ENCODE data around the gene PSD2.

GRCh38 chr5:139756971-139757370, 38.6 kb upstream of the PSD2 start:
- no peak for TF ChIP-seq BCL3 (IDR thresholded peaks at IDR 0.05; ENCODE audit: borderline replicate concordance, insufficient read depth, low read depth, low read length, poor library complexity, severe bottlenecking)
- TF ChIP-seq EP300 (IDR thresholded peaks at IDR 0.05; ENCODE audit: borderline replicate concordance in 1 of 2, control insufficient read depth in 1 of 2, low read depth in 2 of 2, low read length in 2 of 2): no peak
- no peak for TF ChIP-seq POLR2A (IDR thresholded peaks at IDR 0.05; ENCODE audit: low read depth, low read length)
- TF ChIP-seq SMAD1 (IDR thresholded peaks at IDR 0.05; ENCODE audit: low read depth, partially characterized antibody): no peak
- TF ChIP-seq CTCF (IDR thresholded peaks at IDR 0.05 in 2 of 3, conservative IDR thresholded peaks at IDR 0.05 in 1 of 3; ENCODE audit: control insufficient read depth in 2 of 3, extremely low read depth in 1 of 3, insufficient read depth in 1 of 3, low read depth in 3 of 3, low read length in 3 of 3): no peak
- no peak for TF ChIP-seq CEBPB (IDR thresholded peaks at IDR 0.05; ENCODE audit: borderline replicate concordance in 1 of 2, low read depth in 2 of 2, low read length in 2 of 2)
- no peak for TF ChIP-seq ZBTB33 (IDR thresholded peaks at IDR 0.05)
- no peak for TF ChIP-seq ZNF24 (IDR thresholded peaks at IDR 0.05)
- TF ChIP-seq KDM1A (IDR thresholded peaks at IDR 0.05; ENCODE audit: borderline replicate concordance): no peak
- no peak for TF ChIP-seq SPI1 (IDR thresholded peaks at IDR 0.05; ENCODE audit: borderline replicate concordance, insufficient read depth, low read depth, low read length)
- no peak for TF ChIP-seq SREBF1 (IDR thresholded peaks at IDR 0.05; ENCODE audit: low read length)

Measured in GM12878 (cell line).